Chondrocyte (in vitro differentiated cells): ENCODE results near the gene SMU1. TPM values are rescaled to one million over a fixed set of nuclear protein-coding genes. Genes with fewer than 3 reads are reported as not detected.
A peak's percentile ranks its signal among the peaks of the same experiment; 100 is the strongest.

ENCODE experiments used
- DNase-seq: peaks from one replicate; pipeline ENCODE4 v3.0.0; 2021; ENCODE audit warnings: mixed read lengths, low spot score
- H3K27ac Mint-ChIP-seq: one replicate; pipeline ENCODE4 v1.8.0; 2021; ENCODE audit warnings: mild to moderate bottlenecking, moderate library complexity, mixed read lengths; ENCODE audit not compliant: unreplicated experiment
- H3K27me3 Mint-ChIP-seq: 2 replicates; pipeline ENCODE4 v1.8.0; 2021; ENCODE audit warnings: low read depth, mixed read lengths
- H3K36me3 Mint-ChIP-seq: 2 replicates; pipeline ENCODE4 v1.8.0; 2021; ENCODE audit warnings: low read depth, mixed read lengths
- H3K4me1 Mint-ChIP-seq: 2 replicates; pipeline ENCODE4 v1.8.0; 2021; ENCODE audit warnings: low read depth, mild to moderate bottlenecking, mixed read lengths
- H3K4me3 Mint-ChIP-seq: one replicate; pipeline ENCODE4 v1.8.0; 2021; ENCODE audit warnings: mild to moderate bottlenecking, moderate library complexity, mixed read lengths; ENCODE audit not compliant: unreplicated experiment
- H3K9me3 Mint-ChIP-seq: 2 replicates; pipeline ENCODE4 v1.8.0; 2021; ENCODE audit warnings: low read depth, mixed read lengths
- total RNA-seq: library from RNA; stranded (reverse); gene quantifications from 3 replicates; pipeline ENCODE4 v1.2.1, GENCODE V29; 2021
- TF ChIP-seq, protein P1 (sequence below): fragments of 200-600 bp; sonication (generic); IDR thresholded peaks from 2 replicates; pipeline ENCODE4 v1.5.0; 2021; ENCODE audit warnings: antibody characterized with exemption, mild to moderate bottlenecking, moderate library complexity

SMU1 gene
- total RNA-seq, 1 donor from 2014 or later = 17.5 TPM

GRCh38 chr9:33123407-33124031 is 47.0 kb upstream of the SMU1 start:
- Mint-ChIP-seq H3K4me1 (peaks cover 20% of the 10 kb centered on the region), H3K27me3 (no peaks in the 10 kb centered on the region), H3K27ac (no peak overlapping the region), H3K9me3 (no peaks in the 10 kb centered on the region), H3K36me3 (peaks cover 23% of the 10 kb centered on the region), H3K4me3 (no peak overlapping the region)
- DNase-seq = no peak
- TF ChIP-seq, protein P1, sequence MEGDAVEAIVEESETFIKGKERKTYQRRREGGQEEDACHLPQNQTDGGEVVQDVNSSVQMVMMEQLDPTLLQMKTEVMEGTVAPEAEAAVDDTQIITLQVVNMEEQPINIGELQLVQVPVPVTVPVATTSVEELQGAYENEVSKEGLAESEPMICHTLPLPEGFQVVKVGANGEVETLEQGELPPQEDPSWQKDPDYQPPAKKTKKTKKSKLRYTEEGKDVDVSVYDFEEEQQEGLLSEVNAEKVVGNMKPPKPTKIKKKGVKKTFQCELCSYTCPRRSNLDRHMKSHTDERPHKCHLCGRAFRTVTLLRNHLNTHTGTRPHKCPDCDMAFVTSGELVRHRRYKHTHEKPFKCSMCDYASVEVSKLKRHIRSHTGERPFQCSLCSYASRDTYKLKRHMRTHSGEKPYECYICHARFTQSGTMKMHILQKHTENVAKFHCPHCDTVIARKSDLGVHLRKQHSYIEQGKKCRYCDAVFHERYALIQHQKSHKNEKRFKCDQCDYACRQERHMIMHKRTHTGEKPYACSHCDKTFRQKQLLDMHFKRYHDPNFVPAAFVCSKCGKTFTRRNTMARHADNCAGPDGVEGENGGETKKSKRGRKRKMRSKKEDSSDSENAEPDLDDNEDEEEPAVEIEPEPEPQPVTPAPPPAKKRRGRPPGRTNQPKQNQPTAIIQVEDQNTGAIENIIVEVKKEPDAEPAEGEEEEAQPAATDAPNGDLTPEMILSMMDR = no peak

DNA sequence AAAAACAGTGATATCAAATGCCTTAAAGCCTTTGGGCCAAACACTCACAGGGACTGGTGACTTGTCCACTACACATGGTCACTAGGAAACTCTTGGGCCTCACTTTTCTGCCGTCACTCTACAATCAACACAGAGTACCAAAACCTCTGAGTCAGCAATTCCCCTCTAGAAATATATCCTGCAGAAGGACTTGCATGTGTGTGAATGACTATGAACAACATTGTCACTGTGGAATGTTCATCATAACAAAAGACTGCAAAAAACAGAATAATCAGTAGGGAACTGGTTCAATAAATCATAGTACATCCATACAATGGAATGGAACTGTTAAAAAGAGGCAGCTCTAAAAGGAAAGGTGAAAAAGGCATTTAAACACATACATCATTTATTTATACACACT is 44.1 kb upstream of the SMU1 start:
- Mint-ChIP-seq H3K27ac (no peak overlapping the region), H3K4me3 (no peak overlapping the region), H3K36me3 (peaks cover 9% of the 10 kb centered on the region), H3K4me1 (peaks cover 32% of the 10 kb centered on the region), H3K9me3 (no peaks in the 10 kb centered on the region), H3K27me3 (no peaks in the 10 kb centered on the region)
- no peak for DNase-seq
- TF ChIP-seq, protein P1 = no peak

- Mint-ChIP-seq H3K27me3 (no peaks in the 10 kb centered on the region), H3K9me3 (no peaks in the 10 kb centered on the region), H3K36me3 (peaks cover 23% of the 10 kb centered on the region), H3K4me3 (no peak overlapping the region), H3K27ac (peak overlapping the region; percentile 82), H3K4me1 (peaks cover 32% of the 10 kb centered on the region)
- TF ChIP-seq, protein P1 = no peak
- no peak for DNase-seq
Measured at GRCh38 chr9:33117796-33118195, 41.3 kb upstream of the SMU1 start.

GRCh38 chr9:33117306-33117705 is 40.8 kb upstream of the SMU1 start:
- H3K9me3 Mint-ChIP-seq = no peaks in the 10 kb centered on the region
- no peaks in the 10 kb centered on the region for H3K27me3 Mint-ChIP-seq
- H3K27ac Mint-ChIP-seq = peak overlapping the region; percentile 78
- no peak for DNase-seq
- peaks cover 27% of the 10 kb centered on the region for H3K36me3 Mint-ChIP-seq
- peaks cover 37% of the 10 kb centered on the region for H3K4me1 Mint-ChIP-seq
- TF ChIP-seq, protein P1 = no peak
- H3K4me3 Mint-ChIP-seq = no peak overlapping the region

DNA sequence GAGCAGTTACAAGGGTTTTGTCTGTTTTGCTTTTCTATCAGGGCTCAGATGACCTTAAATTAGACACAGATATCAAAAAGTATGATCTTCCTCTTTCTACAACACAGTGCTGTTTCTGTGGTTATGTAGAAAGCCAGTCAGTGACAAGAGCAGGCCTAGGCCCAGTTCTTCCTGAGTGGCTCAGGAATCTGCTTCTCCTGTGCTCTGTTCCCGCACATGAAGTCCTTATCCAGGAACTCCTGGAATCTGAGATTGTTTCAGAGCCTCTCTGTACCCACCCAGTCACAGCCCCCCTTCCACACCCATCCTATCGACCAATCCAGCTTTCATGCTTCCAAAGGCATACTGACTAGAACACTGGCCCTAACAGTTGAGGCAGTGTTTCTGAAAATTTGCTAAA is 40.4 kb upstream of the SMU1 start:
- H3K27me3 Mint-ChIP-seq = no peaks in the 10 kb centered on the region
- H3K36me3 Mint-ChIP-seq = peaks cover 27% of the 10 kb centered on the region
- DNase-seq = no peak
- H3K4me3 Mint-ChIP-seq = no peak overlapping the region
- H3K4me1 Mint-ChIP-seq = peaks cover 39% of the 10 kb centered on the region
- no peaks in the 10 kb centered on the region for H3K9me3 Mint-ChIP-seq
- peak overlapping the region; percentile 78 for H3K27ac Mint-ChIP-seq
- TF ChIP-seq, protein P1 = no peak
